Parathyroid adenoma (tissue), 2 donors: ENCODE results near the gene CCDC171.

Source experiments
- H2AFZ ChIP-seq: fragments of 300-600 bp; sonication (generic); one replicate; pipeline ENCODE4 v1.7.0; 2017; ENCODE audit warnings: antibody characterized with exemption, mild to moderate bottlenecking
- H3K27ac ChIP-seq: fragments of 300-600 bp; sonication (generic); one replicate; pipeline ENCODE4 v1.7.0; 2017
- H3K27me3 ChIP-seq: fragments of 300-600 bp; sonication (generic); one replicate; pipeline ENCODE4 v1.7.0; 2017; ENCODE audit warnings: low read length; ENCODE audit not compliant: control insufficient read depth, insufficient read depth
- H3K36me3 ChIP-seq: fragments of 300-600 bp; sonication (generic); one replicate; pipeline ENCODE4 v1.7.0; 2017; ENCODE audit warnings: low read length; ENCODE audit not compliant: control insufficient read depth, insufficient read depth
- H3K4me1 ChIP-seq: fragments of 300-600 bp; sonication (generic); one replicate; pipeline ENCODE4 v1.7.0; 2017; ENCODE audit warnings: control low read depth
- H3K4me2 ChIP-seq: fragments of 300-600 bp; sonication (generic); one replicate; pipeline ENCODE4 v1.7.0; 2017; ENCODE audit warnings: low read length
- H3K4me3 ChIP-seq: fragments of 300-600 bp; sonication (generic); one replicate; pipeline ENCODE4 v1.7.0; 2017; ENCODE audit warnings: low read depth, low read length
- H3K79me2 ChIP-seq: fragments of 300-600 bp; sonication (generic); one replicate; pipeline ENCODE4 v1.7.0; 2017; ENCODE audit warnings: control low read depth
- H3K9ac ChIP-seq: fragments of 300-600 bp; sonication (generic); one replicate; pipeline ENCODE4 v1.7.0; 2017; ENCODE audit warnings: mild to moderate bottlenecking
- H3K9me3 ChIP-seq: fragments of 300-600 bp; sonication (generic); one replicate; pipeline ENCODE4 v1.7.0; 2017; ENCODE audit warnings: low read length; ENCODE audit not compliant: control insufficient read depth
- CTCF ChIP-seq: fragments of 300-600 bp; sonication (generic); IDR thresholded peaks from one replicate; pipeline ENCODE4 v1.7.0; 2017; ENCODE audit warnings: antibody characterized with exemption, mild to moderate bottlenecking
- donor health status: primary hyperparathyroidism.

CCDC171 gene

DNA sequence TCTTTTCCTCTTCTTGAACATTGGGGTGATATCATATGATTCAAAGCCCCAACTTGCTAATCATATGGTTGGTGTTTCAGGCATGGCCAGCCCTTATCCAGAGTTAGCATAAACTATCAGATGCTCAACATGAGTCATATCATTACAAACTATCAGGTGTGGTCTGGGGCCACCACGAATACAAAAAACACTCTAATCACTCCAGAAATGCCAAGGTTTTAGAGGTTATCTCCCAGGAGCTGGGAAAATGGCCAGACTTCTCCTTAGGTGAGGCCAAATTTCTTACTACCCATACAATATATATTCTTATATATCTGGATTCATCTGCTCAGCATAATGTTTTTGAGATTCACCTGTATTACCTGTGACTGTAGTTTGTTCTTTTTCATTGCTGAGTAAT lies 210.5 kb downstream of the CCDC171 start:
- no peaks in the 10 kb centered on the region for H3K9me3 ChIP-seq
- no peak overlapping the region for H3K4me2 ChIP-seq
- H3K27me3 ChIP-seq = no peaks in the 10 kb centered on the region
- TF ChIP-seq CTCF = no peak
- no peaks in the 10 kb centered on the region for H3K36me3 ChIP-seq
- no peak overlapping the region for H3K9ac ChIP-seq
- H3K4me1 ChIP-seq = no peaks in the 10 kb centered on the region
- no peak overlapping the region for H2AFZ ChIP-seq
- no peaks in the 10 kb centered on the region for H3K79me2 ChIP-seq
- H3K27ac ChIP-seq = no peak overlapping the region
- H3K4me3 ChIP-seq = no peak overlapping the region

DNA sequence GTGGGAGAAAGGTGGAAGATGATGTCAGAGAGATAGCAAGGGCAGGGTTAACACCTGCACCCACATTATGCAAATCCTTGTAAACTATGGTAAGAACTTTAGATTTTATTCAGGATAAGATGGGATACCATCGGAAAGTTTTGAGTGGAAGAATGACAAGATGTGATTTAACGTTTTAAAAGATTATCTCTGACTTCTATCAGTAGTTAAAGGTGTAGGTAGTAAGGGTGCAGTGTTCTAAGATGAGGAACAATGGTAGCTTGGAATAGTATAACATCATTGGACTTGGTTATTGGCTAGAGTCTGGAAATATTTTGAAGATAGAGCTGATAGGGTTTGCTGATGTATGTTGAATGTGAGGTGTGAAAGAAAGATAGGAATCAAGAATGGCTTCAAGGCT lies 211.3 kb downstream of the CCDC171 start:
- H3K9me3 ChIP-seq = no peaks in the 10 kb centered on the region
- no peaks in the 10 kb centered on the region for H3K79me2 ChIP-seq
- no peak overlapping the region for H3K9ac ChIP-seq
- H2AFZ ChIP-seq = no peak overlapping the region
- no peak for TF ChIP-seq CTCF
- no peak overlapping the region for H3K4me3 ChIP-seq
- no peaks in the 10 kb centered on the region for H3K36me3 ChIP-seq
- H3K27me3 ChIP-seq = no peaks in the 10 kb centered on the region
- no peak overlapping the region for H3K27ac ChIP-seq
- H3K4me1 ChIP-seq = no peaks in the 10 kb centered on the region
- H3K4me2 ChIP-seq = no peak overlapping the region

DNA sequence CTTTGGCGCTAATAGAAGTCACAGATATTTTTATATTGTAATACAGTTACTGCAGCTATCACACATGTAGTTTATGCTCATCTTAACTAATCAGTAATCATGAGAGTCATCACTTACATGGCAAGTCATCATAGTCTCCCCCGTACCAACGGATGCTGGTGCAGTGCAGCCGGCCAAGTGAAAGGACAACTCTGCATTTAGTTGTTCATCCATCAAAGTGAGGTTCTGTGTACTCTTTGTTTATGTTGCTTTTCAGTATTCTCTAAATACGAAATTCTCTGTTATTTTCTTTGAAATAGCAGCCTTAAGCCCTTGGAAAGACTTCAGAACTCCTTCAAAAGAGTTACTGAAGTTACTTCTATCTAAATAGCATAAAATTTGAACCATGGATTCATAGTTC lies 216.7 kb downstream of the CCDC171 start:
- H3K4me1 ChIP-seq = no peaks in the 10 kb centered on the region
- no peaks in the 10 kb centered on the region for H3K36me3 ChIP-seq
- H3K9ac ChIP-seq = no peak overlapping the region
- H3K79me2 ChIP-seq = no peaks in the 10 kb centered on the region
- no peak overlapping the region for H3K4me3 ChIP-seq
- H3K9me3 ChIP-seq = no peaks in the 10 kb centered on the region
- no peak overlapping the region for H3K27ac ChIP-seq
- TF ChIP-seq CTCF = no peak
- no peak overlapping the region for H3K4me2 ChIP-seq
- no peaks in the 10 kb centered on the region for H3K27me3 ChIP-seq
- no peak overlapping the region for H2AFZ ChIP-seq

DNA sequence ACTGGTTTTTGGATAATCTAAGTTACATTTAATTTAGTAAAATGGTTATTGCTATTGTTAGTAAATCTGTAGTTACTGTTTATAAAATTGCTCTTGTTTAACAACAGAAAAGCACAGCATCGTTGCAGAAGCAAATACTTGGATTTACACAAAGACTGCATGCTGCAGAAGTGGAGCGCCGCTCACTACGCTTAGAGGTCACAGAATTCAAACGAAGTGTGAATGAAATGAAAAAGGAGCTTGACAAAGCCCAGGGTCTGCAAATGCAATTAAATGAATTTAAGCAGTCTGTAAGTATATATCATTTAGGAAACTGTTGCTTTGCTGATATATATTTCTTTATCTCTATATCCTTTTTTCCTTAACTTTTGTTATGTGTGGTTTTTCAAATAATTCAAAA lies 226.0 kb downstream of the CCDC171 start:
- H3K27me3 ChIP-seq = no peaks in the 10 kb centered on the region
- TF ChIP-seq CTCF = no peak

DNA sequence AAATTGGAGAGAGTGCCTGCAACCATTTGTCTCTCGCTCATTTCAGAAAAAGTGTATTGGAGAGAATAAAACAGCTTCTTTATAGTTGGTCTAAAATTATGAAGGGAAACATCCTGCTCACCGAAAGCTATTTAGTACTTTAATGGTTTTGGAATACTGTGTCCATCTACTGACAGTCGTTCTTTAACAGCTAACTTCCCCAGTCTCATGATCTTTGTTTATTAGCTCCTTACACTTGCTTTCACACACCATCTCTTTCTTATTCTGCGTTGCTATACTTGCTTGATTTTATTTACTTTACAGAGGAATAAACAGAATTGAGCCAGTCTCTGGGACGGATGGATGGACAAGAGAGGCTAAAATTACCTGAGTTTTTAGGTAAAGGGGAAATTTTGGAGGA lies 229.3 kb downstream of the CCDC171 start:
- H3K27me3 ChIP-seq = no peaks in the 10 kb centered on the region
- no peaks in the 10 kb centered on the region for H3K79me2 ChIP-seq
- no peak overlapping the region for H3K9ac ChIP-seq
- no peak overlapping the region for H3K4me3 ChIP-seq
- no peak overlapping the region for H3K4me2 ChIP-seq
- no peaks in the 10 kb centered on the region for H3K9me3 ChIP-seq
- H3K4me1 ChIP-seq = no peaks in the 10 kb centered on the region
- H3K36me3 ChIP-seq = no peaks in the 10 kb centered on the region
- no peak overlapping the region for H2AFZ ChIP-seq
- no peak overlapping the region for H3K27ac ChIP-seq
- no peak for TF ChIP-seq CTCF

More for the DNA sequence above, 226.0 kb downstream of the CCDC171 start:
- Histone ChIP-seq H3K79me2 (no peaks in the 10 kb centered on the region), H3K4me3 (no peak overlapping the region), H3K9me3 (no peaks in the 10 kb centered on the region), H3K36me3 (no peaks in the 10 kb centered on the region), H3K27ac (no peak overlapping the region), H3K9ac (no peak overlapping the region), H2AFZ (no peak overlapping the region), H3K4me2 (no peak overlapping the region), H3K4me1 (no peaks in the 10 kb centered on the region)
